ENCODE results near the gene GPC6.

The GPC6 gene

GRCh38 chr13:93527748-93528297 is 301.2 kb downstream of the GPC6 start:
- H3K4me3 ChIP-seq (ENCODE audit: low read depth, low read length), result no peak overlapping the region
- no peak for DNase-seq (ENCODE audit: low read depth)
- TF ChIP-seq MYC (IDR thresholded peaks at IDR 0.05; ENCODE audit: low read depth, low read length) (no peak), POLR2A (IDR thresholded peaks at IDR 0.05; ENCODE audit: extremely low read depth, insufficient read length) (no peak), CTCF (IDR thresholded peaks at IDR 0.05; ENCODE audit: low read depth, low read length) (no peak), MAX (IDR thresholded peaks at IDR 0.05; ENCODE audit: low read depth, low read length) (no peak)

GRCh38 chr13:93529961-93530360 is 303.4 kb downstream of the GPC6 start:
- DNase-seq (ENCODE audit: low read depth), result no peak
- no peak for TF ChIP-seq POLR2A (IDR thresholded peaks at IDR 0.05; ENCODE audit: extremely low read depth, insufficient read length)
- no peak for TF ChIP-seq MAX (IDR thresholded peaks at IDR 0.05; ENCODE audit: low read depth, low read length)
- no peak for TF ChIP-seq CTCF (IDR thresholded peaks at IDR 0.05; ENCODE audit: low read depth, low read length)
- no peak for TF ChIP-seq MYC (IDR thresholded peaks at IDR 0.05; ENCODE audit: low read depth, low read length)
- H3K4me3 ChIP-seq (ENCODE audit: low read depth, low read length), result no peak overlapping the region

GRCh38 chr13:93534181-93534700 is 307.6 kb downstream of the GPC6 start:
- TF ChIP-seq MAX (IDR thresholded peaks at IDR 0.05; ENCODE audit: low read depth, low read length) (no peak), CTCF (IDR thresholded peaks at IDR 0.05; ENCODE audit: low read depth, low read length) (no peak), MYC (IDR thresholded peaks at IDR 0.05; ENCODE audit: low read depth, low read length) (no peak), POLR2A (IDR thresholded peaks at IDR 0.05; ENCODE audit: extremely low read depth, insufficient read length) (no peak)
- DNase-seq (ENCODE audit: low read depth), result no peak
- H3K4me3 ChIP-seq (ENCODE audit: low read depth, low read length), result no peak overlapping the region

- no peak overlapping the region for H3K4me3 ChIP-seq (ENCODE audit: low read depth, low read length)
- TF ChIP-seq CTCF (IDR thresholded peaks at IDR 0.05; ENCODE audit: low read depth, low read length) (no peak), MYC (IDR thresholded peaks at IDR 0.05; ENCODE audit: low read depth, low read length) (no peak), MAX (IDR thresholded peaks at IDR 0.05; ENCODE audit: low read depth, low read length) (no peak), POLR2A (IDR thresholded peaks at IDR 0.05; ENCODE audit: extremely low read depth, insufficient read length) (no peak)
- no peak for DNase-seq (ENCODE audit: low read depth)
Observed at GRCh38 chr13:93535251-93535650, 308.6 kb downstream of the GPC6 start.

- DNase-seq (ENCODE audit: low read depth), result no peak
- H3K4me3 ChIP-seq (ENCODE audit: low read depth, low read length), result no peak overlapping the region
- TF ChIP-seq POLR2A (IDR thresholded peaks at IDR 0.05; ENCODE audit: extremely low read depth, insufficient read length), result no peak
- no peak for TF ChIP-seq MAX (IDR thresholded peaks at IDR 0.05; ENCODE audit: low read depth, low read length)
Observed at GRCh38 chr13:93539914-93540313, 313.3 kb downstream of the GPC6 start.

GRCh38 chr13:93547886-93548285 is 321.3 kb downstream of the GPC6 start:
- H3K4me3 ChIP-seq (ENCODE audit: low read depth, low read length), result no peak overlapping the region
- no peak for TF ChIP-seq CTCF (IDR thresholded peaks at IDR 0.05; ENCODE audit: low read depth, low read length)
- no peak for TF ChIP-seq MYC (IDR thresholded peaks at IDR 0.05; ENCODE audit: low read depth, low read length)
- no peak for TF ChIP-seq MAX (IDR thresholded peaks at IDR 0.05; ENCODE audit: low read depth, low read length)
- TF ChIP-seq POLR2A (IDR thresholded peaks at IDR 0.05; ENCODE audit: extremely low read depth, insufficient read length), result no peak
- DNase-seq (ENCODE audit: low read depth), result no peak

All from NB4 (cell line).